Ammon's horn (tissue), 1 donor: ENCODE results near the gene CDH4.

Experiments
- DNase-seq: peaks from one replicate; pipeline ENCODE4 v3.0.0-alpha.2; 2016; ENCODE audit warnings: low spot score

The CDH4 gene

DNA sequence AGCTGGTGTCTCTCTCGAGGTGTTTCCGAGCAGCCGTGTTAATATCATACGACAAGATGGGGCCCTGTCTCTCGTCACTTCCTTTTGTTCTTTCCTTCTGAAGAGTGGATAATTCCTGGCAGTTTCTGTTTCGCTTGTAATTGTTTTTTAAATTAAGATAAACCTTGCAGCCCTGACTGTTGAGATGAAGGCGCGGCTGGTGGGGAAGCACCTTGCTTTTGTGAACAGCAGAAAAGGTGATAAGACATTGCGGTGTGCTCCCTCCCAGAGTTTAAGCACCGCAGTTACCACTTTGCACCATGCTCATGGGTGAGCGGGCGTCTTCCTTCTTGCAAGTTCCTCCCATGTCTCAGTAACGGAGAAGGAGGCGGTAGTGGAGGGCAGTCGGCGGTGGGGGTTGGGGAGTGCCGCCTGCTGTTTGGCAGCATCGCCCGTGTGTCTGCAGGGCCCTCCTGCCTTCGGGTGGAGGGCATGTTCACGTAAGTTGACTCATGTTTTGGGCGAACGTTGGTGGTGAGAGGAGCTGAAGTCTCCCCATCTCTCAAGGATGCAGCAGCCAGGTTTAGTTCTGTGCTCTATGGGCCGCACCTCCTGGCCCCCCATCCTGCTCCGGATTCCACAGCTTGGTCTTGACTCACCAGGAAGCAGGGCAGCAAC is 467.8 kb downstream of the CDH4 start:
- no peak for DNase-seq

DNA sequence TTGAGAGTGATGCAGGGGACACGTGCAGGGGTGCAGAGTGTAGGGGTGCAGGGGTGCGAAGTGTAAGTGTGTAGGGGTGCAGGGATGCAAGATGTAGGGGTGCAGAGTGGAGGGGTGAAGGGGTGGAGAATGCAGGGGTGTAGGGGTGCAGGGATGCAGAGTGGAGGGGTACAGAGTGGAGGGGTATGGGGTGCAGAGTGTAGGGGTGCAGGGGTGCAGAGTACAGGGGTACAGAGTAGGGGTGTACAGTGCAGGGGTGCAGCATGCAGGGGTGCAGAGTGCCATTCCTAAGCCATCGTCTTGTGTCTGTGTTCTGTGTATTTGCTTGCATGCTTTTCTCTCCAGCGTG is 468.3 kb downstream of the CDH4 start:
- DNase-seq: no peak

DNA sequence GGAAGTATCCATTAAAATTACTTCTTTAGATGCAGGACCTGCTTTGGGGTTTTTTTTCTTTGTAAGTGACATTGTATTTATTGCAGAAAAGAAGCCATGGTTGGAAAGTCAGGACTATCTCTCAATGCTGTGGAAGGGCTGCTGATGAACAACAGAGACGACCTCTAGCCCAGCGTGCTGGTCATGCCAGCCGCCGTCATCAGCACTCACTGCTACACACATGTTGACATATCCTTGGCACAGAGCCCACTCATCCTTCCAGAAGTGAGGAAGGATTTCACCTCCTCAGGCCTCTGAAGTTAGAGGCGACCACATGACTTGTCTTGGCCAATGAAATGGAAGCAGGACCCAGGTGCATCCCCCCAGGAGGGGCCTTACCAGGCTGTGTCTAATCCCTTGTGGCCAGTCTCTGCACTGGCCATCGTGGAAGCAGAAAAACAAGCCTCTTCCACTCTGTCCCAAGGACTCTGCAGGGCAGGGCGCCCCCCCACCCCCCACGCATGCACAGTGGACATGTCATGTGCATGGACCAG is 470.2 kb downstream of the CDH4 start:
- no peak for DNase-seq

DNA sequence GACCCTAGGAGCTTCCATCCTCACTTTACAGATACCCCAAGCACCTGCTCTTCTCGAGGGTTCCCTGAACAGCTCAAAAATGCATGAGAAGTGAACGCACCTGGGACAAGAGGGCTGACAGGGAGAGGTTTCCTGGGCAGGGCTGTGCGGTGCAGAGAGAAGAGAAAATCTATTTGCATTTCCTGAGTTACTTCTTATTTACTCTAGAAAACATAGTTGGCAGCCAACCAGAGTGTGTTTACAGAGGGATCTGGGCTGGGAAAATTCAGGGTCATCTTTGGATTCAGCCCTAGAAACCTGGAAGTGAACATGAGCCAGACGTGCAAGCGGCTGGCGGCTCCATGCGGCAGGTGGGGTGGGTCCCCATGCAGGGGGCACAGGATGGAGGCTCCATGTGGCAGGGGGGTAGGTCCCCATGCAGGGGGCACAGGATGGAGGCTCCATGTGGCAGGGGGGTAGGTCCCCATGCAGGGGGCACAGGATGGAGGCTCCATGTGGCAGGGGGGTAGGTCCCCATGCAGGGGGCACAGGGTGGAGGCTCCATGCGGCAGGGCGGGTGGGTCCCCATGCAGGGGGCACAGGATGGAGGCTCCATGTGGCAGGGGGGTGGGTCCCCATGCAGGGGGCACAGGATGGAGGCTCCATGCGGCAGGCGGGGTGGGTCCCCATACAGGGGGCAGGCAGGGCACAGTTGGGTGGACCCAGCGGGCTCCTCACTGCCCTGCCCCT is 471.6 kb downstream of the CDH4 start:
- no peak for DNase-seq

DNA sequence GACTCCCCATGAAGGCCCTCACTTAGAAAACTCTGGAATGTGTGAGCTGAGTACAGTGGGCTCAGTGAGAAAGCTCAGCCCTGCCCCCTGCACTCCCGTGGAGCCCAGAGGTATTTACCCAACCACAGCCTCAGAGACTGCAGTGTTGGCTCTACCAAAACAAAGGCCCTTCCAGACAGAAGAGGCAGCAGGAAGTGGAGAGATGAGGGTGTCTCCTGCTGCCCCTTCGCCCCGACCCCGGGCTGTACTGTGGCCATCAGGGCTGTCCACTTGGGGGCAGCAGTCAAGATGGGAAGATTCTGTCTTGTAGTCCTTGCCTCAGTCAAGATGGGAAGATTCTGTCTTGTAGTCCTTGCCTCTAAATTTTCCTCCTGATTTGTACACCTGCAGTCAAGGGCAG is 472.3 kb downstream of the CDH4 start:
- no peak for DNase-seq

DNA sequence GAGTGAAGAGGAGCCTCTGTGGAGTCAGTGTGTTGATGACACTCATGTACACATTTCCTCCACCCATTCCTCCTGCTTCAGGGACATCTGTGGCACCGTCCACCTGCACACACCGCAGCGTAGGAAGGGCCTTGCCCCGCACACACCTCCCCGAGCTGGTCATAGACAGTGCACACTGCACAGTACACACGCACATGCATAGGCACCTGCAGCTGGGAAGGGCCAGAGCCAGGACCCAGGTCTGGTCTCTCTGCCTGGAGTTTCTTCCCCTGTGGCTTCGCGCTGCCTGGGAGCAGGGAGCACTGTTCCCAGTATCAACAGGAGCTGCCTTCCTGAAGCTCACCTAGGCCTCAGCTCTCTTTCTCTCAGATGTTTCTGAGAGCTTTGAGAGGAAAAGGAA is 473.1 kb downstream of the CDH4 start:
- no peak for DNase-seq

DNA sequence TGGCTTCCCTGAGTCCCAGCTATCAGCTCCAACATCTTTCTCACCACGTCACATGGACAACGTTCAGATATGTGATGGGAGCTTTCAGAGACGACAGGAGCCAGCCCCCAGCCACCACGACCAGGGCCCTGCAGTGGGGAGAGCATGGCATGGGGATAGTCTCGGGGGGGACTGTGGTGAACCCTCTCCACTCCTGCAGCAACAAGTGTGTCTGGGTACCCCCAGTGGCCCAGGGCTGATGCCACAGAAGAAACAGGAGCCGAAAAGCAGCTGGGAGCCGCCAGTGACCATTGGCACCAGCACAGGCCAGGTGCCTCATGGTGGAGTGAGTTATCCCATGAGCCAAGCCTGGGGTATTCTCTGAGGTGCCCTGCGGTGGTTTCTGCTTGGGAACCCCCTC is 473.9 kb downstream of the CDH4 start:
- no peak for DNase-seq

DNA sequence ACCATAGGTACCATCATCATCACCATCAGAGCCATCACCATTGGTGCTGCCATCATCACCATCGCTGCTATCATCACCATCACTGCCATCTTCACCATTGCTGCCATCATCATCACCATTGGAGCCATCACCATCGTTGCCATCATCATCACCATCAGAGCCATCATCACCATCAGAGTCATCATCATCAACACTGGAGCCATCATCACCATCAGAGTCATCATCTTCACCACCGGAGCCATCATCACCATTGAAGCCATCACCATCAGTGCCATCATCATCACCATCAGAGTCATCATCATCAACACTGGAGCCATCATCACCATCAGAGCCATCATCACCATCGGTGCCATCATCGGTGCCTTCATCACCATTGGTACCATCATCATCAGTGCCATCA is 474.9 kb downstream of the CDH4 start:
- DNase-seq: no peak

DNA sequence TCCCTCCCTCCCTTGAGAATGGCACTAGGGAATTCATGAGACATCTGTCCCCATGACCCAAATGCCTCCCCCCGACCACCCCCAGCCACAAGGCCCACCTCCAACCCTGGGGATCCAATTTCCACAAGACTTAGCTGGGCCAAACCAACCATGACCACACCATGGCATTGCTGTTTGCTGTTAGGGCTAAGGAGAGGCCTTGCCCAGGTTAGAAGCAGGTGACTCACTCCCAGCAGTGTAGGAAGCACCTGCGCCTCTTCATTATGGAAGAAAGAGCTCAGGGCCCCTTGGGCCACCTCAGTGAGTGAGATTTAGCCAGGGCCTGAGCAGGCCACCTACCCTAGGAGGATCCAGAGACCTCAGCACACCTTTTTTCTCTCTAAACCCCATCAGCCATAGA is 475.7 kb downstream of the CDH4 start:
- no peak for DNase-seq

DNA sequence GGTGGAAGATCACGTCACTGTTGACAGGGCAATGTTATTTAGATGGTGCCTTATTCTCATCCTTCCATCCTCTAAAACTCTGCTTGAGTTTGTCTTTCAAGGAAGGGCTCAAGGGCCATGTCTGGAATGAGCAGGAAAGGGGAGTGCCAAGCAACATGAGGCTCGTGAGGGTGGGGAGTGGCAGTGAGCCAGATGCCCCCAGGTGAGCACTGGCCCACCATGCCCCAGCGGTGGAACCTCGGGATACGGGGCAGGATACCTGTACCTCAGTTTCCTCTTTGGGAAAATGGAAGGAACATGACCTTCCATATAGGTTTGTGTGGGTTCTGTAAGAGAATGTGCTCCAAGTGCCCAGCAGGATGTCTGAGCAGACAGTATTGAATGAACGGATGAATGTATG is 476.3 kb downstream of the CDH4 start:
- no peak for DNase-seq

DNA sequence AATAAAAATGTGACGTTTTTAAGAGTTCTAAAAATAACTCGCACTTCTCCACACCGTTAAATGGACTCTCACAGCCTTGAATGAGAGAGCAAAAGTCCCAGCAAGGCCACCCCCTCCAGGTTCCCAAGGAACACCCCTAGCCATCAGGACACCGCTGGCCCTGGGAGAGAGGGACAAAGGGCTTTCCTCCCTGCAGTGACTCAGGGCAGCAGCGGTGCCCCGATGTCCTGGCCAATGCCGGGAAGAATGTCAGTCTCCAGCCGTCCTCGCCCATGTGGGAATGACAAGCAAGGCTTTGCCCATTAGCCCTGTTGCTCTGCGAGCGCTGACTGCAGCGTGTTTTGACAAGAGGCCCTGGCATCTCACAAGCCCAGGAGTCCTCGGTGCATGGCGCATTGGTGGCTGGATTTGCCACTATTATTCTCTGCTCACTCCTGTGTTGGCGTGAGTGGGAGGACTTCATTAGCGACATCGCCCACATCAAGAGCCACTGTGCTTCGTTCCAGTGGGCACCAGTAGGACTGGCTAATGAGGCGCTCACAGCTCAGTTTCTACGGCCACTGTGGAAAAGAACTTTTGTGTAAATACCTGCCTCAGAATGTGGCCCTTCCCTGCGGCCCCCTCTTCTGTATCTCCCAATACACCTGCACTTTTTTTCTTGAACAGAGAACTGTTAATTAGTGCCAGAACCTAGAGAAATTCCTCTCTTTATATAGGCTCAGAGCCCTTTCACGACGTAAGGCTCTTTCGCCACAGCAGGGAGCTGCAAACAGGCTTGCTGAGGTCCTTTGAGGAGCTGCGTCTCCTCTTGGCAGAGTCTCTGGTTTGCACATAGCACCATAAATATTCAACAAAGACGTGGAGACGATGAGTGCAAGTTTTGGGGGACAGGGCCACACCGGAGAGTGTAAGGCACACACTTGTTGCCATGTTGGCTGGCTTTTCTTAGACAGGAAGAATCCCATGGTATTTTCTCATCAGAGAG is 477.0 kb downstream of the CDH4 start:
- no peak for DNase-seq

DNA sequence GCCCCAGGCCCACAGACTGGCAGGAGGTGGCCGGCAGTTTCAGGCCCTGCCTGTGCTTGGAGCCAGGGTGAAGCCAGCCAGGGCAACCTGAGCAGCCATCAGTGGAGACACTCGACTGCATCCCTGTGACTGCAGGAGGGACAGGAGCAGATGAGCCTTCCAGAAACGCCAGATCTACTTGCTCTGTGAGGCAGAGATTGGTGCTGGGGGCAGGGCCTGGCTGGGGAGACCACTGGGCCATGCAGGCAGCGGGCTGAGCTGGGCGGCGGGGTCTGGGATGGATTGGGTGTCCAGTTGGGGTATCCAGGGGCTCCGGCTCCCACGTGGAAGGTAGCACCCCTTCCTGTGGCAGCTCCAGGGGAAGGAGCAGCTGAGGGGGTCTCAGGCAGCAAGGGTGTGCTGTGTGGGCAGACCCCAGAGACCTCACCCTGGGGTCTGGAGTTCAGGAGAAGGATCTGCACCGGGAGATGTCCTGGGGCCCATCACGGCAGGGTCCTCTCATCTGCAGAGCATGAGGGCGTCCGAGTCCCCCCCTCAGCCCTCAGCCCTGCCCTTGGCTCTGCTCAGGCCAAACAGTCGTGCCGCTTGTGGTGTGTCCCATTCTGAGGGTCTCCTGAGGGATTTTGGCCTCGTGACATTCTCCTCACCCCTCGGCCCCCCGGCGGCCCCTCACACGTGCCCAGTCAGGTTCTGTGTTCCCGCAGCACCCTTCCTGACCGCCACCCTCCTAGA is 478.7 kb downstream of the CDH4 start:
- DNase-seq: no peak

DNA sequence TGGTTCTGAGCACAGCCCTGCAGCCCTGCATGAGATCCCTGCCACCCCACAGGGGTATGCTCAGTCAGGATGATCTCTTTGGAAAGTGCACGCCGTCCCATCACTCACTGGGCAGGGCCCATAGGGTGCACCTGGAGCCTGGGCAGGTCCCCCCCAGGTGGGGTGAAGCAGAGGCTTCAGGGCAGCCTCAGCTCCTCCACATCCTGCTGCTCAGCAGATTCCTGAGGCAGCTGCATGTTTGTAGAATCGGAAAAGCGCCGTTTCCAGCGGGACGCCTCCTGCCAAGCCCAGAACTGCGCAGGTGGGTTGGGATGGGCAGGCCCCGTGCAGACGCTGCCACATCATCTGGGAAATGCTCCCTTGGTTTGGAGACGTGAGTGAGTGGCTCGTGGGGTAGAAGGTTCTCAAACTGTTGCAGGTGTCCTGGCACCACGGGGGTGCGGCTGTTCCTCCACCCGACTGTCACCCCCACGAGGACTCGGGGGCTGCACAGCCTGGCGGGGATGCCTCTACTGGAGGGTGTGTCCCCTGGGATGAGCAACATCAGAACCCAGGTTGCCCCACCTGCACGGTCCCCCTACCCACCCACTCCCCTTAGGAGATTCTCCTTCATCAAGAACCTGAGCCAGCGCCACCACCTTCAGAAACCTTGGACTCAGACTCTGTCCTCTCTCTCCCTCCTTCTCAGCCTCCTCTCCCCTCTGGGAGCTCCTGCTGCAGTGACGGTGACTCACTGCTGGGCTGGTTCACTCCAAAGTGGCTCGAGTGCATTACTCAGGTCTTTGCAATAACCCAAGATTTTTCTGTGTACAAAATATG is 479.5 kb downstream of the CDH4 start:
- no peak for DNase-seq

DNA sequence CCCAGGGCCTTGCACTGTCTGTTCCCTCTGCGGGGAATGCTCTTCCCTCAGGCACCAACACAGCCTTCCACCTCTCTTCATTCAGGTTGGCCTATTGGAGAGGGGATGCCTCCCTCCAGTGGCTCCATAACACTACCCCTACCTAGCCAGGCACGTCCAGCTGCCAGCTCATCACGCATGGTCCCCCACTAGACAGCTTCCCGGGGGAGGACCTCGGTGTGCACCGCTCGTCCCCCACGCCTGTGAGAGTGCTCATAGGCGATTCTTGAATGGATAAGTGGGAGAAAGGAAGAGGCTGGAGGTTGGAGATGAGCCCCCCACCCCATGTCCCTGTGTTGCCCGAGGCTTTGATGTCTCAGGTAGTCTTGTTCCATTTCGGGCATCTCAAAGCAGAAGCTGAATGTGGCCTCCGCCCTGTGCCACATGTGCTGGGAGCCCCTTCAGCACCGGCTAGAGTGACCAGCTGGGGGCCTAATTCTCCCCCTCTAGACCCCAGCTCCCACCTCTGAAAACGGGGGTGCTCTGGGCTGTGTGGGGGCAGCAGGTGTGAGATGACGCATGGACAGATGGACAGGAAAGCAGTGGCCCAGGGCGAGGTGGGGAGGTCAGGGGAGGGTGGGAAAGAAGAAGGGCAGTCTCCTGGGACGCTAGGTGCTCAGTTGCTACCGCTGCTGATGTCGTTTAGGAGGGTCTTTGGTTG is 480.6 kb downstream of the CDH4 start:
- DNase-seq: no peak

DNA sequence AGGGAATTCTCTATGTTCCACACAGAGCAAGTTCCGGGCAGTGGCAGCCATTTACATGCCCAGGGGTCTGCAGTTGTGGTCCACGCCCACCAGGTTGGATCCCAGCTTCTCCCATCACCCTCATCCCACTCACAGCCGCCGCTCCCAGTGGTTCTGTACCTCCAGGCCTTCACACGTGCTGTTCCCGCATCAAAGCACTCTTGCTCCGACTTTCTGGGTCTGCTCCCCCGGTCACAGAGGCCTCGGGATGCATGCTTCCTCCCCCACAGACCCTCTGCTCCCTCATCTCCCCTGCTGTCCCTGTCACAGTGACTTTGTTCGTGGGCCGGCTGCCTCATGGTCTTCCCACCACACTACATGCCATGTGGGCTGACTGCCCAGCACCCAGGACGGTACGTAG is 481.2 kb downstream of the CDH4 start:
- no peak for DNase-seq

DNA sequence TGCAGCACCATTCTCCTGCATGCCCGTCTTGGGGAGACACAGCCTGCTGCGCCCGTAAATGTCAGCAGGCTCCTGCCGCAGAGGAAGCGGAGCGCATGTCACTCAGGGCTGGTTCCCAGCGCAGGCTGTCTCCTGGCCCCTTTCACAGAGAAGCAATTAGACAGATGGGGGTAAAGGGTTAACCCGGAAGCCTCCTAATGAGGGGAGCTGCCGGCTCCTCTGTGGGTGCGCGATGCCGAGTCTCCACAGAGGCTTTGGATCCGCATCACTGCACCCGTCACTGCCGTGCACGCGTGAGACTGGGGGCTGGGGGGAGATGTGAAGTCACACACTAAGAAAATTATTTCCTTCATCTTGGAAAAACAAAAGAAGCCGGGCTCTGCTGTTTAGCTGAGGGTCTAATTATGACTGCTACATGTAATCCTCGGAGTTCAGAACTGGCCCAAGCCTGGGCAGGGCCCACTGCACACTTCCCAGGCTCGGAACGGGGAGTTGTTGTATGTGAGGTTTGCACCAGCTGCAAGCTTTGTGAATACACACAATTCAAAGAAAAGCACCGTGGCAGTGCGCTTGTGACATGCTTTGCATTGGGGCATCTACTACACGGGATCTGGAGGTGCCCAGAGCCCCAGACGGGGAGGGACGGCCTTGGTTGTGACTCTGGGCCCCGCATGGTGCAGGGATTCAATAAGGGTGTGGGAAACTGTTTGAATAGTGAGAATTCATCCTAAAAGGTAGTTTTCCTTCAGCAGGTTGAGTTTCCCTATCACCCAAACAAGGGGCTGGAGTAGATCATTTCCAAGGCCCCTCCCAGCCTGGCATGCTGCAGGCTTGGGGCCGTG is 482.1 kb downstream of the CDH4 start:
- DNase-seq: no peak

DNA sequence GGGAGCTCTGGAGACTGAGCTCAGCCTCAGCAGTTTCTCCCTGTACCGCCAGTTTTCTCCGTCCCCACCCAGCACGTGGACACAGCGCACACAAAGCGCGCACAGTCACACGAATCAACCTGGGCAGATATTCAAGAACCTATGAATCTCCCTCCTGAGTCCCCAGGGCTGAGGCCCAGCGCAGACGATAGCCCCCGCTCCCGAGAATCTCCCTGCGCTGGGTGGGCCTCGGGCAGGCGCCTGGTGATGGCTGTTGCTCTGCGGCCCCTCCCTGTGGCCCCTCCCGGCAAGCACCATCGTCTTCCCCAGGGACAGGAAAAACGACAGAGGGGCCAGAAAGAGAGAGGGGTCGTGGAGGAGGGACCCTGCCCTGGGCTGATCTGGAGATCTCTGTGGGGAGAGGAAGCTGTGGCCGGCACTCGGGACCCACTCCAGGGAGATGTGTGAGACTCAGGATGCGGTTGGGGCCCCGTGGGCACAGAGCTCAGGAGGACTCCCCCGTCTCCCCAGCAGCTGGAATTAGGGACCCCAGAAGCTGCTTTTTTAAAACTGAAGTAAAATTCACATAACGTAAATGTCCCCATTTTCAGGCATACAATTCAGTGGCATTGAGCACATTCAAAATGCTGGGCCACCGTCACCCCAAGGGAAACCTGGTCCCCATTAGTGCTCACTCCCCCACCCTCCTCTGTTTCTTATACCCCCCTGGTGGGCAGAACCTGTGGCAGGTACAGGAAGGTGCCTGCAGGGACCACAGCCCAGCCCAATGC is 482.9 kb downstream of the CDH4 start:
- DNase-seq: no peak

DNA sequence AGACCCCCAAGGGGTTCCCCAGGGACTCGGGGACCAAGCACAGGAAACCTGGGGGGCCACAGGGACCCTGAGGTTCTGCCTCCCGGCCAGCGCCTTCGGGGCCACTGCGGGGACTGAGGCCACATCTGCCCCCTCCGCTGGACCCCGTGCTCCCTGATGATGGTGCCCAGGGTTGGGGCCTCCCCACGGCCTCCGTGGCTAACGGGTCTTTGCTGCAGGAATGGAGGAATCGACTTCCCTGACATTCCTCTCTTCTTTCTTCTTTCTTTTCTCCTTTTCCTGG is 483.4 kb downstream of the CDH4 start:
- DNase-seq: no peak
